H9 (cell line): ENCODE results near the gene GSTO1. TPM values are rescaled to one million over a fixed set of nuclear protein-coding genes. Genes with fewer than 3 reads are reported as not detected.

Source experiments
- DNase-seq: peaks from one replicate; pipeline ENCODE4 v3.0.0-alpha.2; 2017
- H2AFZ ChIP-seq: one replicate; pipeline ENCODE4 v1.6.1; 2013; ENCODE audit warnings: mild to moderate bottlenecking, low read length, control low read depth, moderate library complexity
- H2AK5ac ChIP-seq: 2 replicates; pipeline ENCODE4 v1.6.1; 2013; ENCODE audit warnings: low read length, control low read depth, mixed read lengths; ENCODE audit not compliant: insufficient read length
- H2BK120ac ChIP-seq: one replicate; pipeline ENCODE4 v1.6.1; 2013; ENCODE audit warnings: low read depth, mild to moderate bottlenecking, low read length, control low read depth, inconsistent platforms; ENCODE audit not compliant: poor library complexity, severe bottlenecking
- H2BK12ac ChIP-seq: 2 replicates; pipeline ENCODE4 v1.6.1; 2013; ENCODE audit warnings: low read length, control low read depth, mixed read lengths, low read depth; ENCODE audit not compliant: insufficient read length
- H2BK15ac ChIP-seq: 2 replicates; pipeline ENCODE4 v1.6.1; 2013; ENCODE audit warnings: low read depth, low read length, control low read depth
- H2BK20ac ChIP-seq: one replicate; pipeline ENCODE4 v1.6.1; 2013; ENCODE audit warnings: low read depth, mild to moderate bottlenecking, low read length, control low read depth, inconsistent platforms; ENCODE audit not compliant: poor library complexity, severe bottlenecking
- H2BK5ac ChIP-seq: 2 replicates; pipeline ENCODE4 v1.6.1; 2013; ENCODE audit warnings: low read length, control low read depth, mixed read lengths; ENCODE audit not compliant: insufficient read length
- H3K14ac ChIP-seq: 2 replicates; pipeline ENCODE4 v1.6.1; 2013; ENCODE audit warnings: low read length, control low read depth; ENCODE audit not compliant: insufficient read depth
- H3K18ac ChIP-seq: 2 replicates; pipeline ENCODE4 v1.6.1; 2013; ENCODE audit warnings: low read depth, mild to moderate bottlenecking, mixed read lengths, low read length, control low read depth; ENCODE audit not compliant: insufficient read length
- H3K23ac ChIP-seq: 2 replicates; pipeline ENCODE4 v1.6.1; 2013; ENCODE audit warnings: low read length, control low read depth, mixed read lengths, low read depth; ENCODE audit not compliant: insufficient read length
- H3K23me2 ChIP-seq: 2 replicates; pipeline ENCODE4 v1.6.1; 2013; ENCODE audit warnings: low read depth, mild to moderate bottlenecking, mixed read lengths, low read length, control low read depth; ENCODE audit not compliant: insufficient read length, poor library complexity, severe bottlenecking
- H3K27ac ChIP-seq: 2 replicates; pipeline ENCODE4 v1.5.1; 2013; ENCODE audit warnings: low read length, control low read depth, mixed read lengths, low read depth; ENCODE audit not compliant: insufficient read length
- H3K27me3 ChIP-seq: 2 replicates; pipeline ENCODE4 v1.6.1; 2013; ENCODE audit warnings: low read length, control low read depth, inconsistent platforms; ENCODE audit not compliant: insufficient read depth
- H3K4ac ChIP-seq: 2 replicates; pipeline ENCODE4 v1.6.1; 2013; ENCODE audit warnings: low read depth, mild to moderate bottlenecking, control low read depth, inconsistent platforms, low read length, moderate library complexity
- H3K4me1 ChIP-seq: 2 replicates; pipeline ENCODE4 v1.6.1; 2013; ENCODE audit warnings: low read length, control low read depth, inconsistent platforms; ENCODE audit not compliant: insufficient read depth
- H3K4me2 ChIP-seq: 2 replicates; pipeline ENCODE4 v1.6.1; 2013; ENCODE audit warnings: low read length, control low read depth, mixed read lengths; ENCODE audit not compliant: insufficient read length, insufficient read depth
- H3K56ac ChIP-seq: 2 replicates; pipeline ENCODE4 v1.6.1; 2013; ENCODE audit warnings: low read depth, mild to moderate bottlenecking, mixed read lengths, low read length, control low read depth; ENCODE audit not compliant: insufficient read length
- H3K79me1 ChIP-seq: 2 replicates; pipeline ENCODE4 v1.6.1; 2013; ENCODE audit warnings: low read depth, mild to moderate bottlenecking, moderate library complexity, low read length, control low read depth, inconsistent platforms; ENCODE audit not compliant: insufficient read depth, poor library complexity, severe bottlenecking
- H3K79me2 ChIP-seq: 2 replicates; pipeline ENCODE4 v1.6.1; 2013; ENCODE audit warnings: low read length, control low read depth, inconsistent platforms; ENCODE audit not compliant: insufficient read depth
- H3K9ac ChIP-seq: 2 replicates; pipeline ENCODE4 v1.6.1; 2013; ENCODE audit warnings: low read length, control low read depth, mixed read lengths; ENCODE audit not compliant: insufficient read length; ENCODE audit errors: extremely low read depth
- H3K9me3 ChIP-seq: one replicate; pipeline ENCODE4 v1.6.1; 2013; ENCODE audit warnings: low read depth, low read length, inconsistent platforms; ENCODE audit not compliant: control insufficient read depth
- H3T11ph ChIP-seq: one replicate; pipeline ENCODE4 v1.6.1; 2013; ENCODE audit warnings: mild to moderate bottlenecking, low read length, control low read depth, inconsistent platforms
- H4K20me1 ChIP-seq: one replicate; pipeline ENCODE4 v1.6.1; 2013; ENCODE audit not compliant: control insufficient read depth, insufficient read length, insufficient read depth
- H4K5ac ChIP-seq: 2 replicates; pipeline ENCODE4 v1.6.1; 2013; ENCODE audit warnings: low read depth, mild to moderate bottlenecking, mixed read lengths, low read length, control low read depth; ENCODE audit not compliant: insufficient read length
- H4K8ac ChIP-seq: replicated peaks from 2 replicates; pipeline ENCODE4 v1.6.1; 2013; ENCODE audit warnings: low read length, control low read depth, mixed read lengths, low read depth; ENCODE audit not compliant: insufficient read length
- H4K91ac ChIP-seq: 2 replicates; pipeline ENCODE4 v1.6.1; 2013; ENCODE audit warnings: low read depth, mild to moderate bottlenecking, moderate library complexity, mixed read lengths, low read length, control low read depth; ENCODE audit not compliant: insufficient read length
- H3K27ac Mint-ChIP-seq, 3 experiments: 2 replicates in 2 of 3; 3 replicates in 1 of 3; pipeline ENCODE4 v1.8.0; 2020 to 2021; ENCODE audit warnings: mixed read lengths in 3 of 3, mild to moderate bottlenecking in 1 of 3, moderate library complexity in 1 of 3
- H3K27me3 Mint-ChIP-seq: 2 replicates; pipeline ENCODE4 v1.8.0; 2021; ENCODE audit warnings: low read depth, mild to moderate bottlenecking, moderate library complexity, mixed read lengths
- H3K36me3 Mint-ChIP-seq, 3 experiments: 2 replicates in 2 of 3; 3 replicates in 1 of 3; pipeline ENCODE4 v1.8.0; 2020 to 2021; ENCODE audit warnings: low read depth in 3 of 3, mixed read lengths in 3 of 3; ENCODE audit not compliant: insufficient read depth in 1 of 3
- H3K4me1 Mint-ChIP-seq, 2 experiments: 2 replicates each; pipeline ENCODE4 v1.8.0; 2020; ENCODE audit warnings: mixed read lengths in 2 of 2
- H3K4me3 Mint-ChIP-seq, 2 experiments: 2 replicates in 1 of 2; 3 replicates in 1 of 2; pipeline ENCODE4 v1.8.0; 2020 to 2021; ENCODE audit warnings: mild to moderate bottlenecking in 2 of 2, mixed read lengths in 2 of 2, moderate library complexity in 1 of 2
- H3K9me3 Mint-ChIP-seq, 2 experiments: 2 replicates in 1 of 2; 3 replicates in 1 of 2; pipeline ENCODE4 v1.8.0; 2020; ENCODE audit warnings: mild to moderate bottlenecking in 2 of 2, mixed read lengths in 2 of 2, moderate library complexity in 1 of 2
- CTCF ChIP-seq: fragments of 200-600 bp; sonication (generic); conservative IDR thresholded peaks from 3 replicates; pipeline ENCODE4 v1.8.0; 2021; ENCODE audit warnings: antibody characterized with exemption, mild to moderate bottlenecking
- WGBS: extraction: QIAGEN DNeasy Blood & Tissue Kit; methylation state at CpG from one replicate; pipeline ENCODE4 v1.1.7; 2013; ENCODE audit warnings: missing lambda C conversion rate, low lambda C conversion rate, mixed read lengths; ENCODE audit not compliant: insufficient read length; ENCODE audit errors: extremely low coverage; 5-methylcytosine and 5-hydroxymethylcytosine counted together
- total RNA-seq: library from RNA; stranded (reverse); gene quantifications from 2 replicates; pipeline ENCODE4 v1.2.1, GENCODE V29; 2021

Gene GSTO1
- total RNA-seq, 1 experiment from 2014 or later = 114 TPM

- Histone ChIP-seq H3T11ph (no peak overlapping the region), H3K9me3 (no peaks in the 10 kb centered on the region), H3K14ac (no peak overlapping the region), H3K79me2 (no peaks in the 10 kb centered on the region; the same call in 1 of the 2 replicates), H3K18ac (no peak overlapping the region), H3K4ac (no peak overlapping the region), H2BK20ac (no peak overlapping the region), H2AFZ (no peak overlapping the region), H3K4me1 (no peaks in the 10 kb centered on the region), H2BK5ac (no peak overlapping the region), H3K4me2 (no peak overlapping the region), H3K9ac (no peak overlapping the region), H4K91ac (no peak overlapping the region), H3K23ac (no peak overlapping the region), H3K27ac (no peak overlapping the region), H3K56ac (no peak overlapping the region), H4K20me1 (no peaks in the 10 kb centered on the region), H2BK120ac (no peak overlapping the region), H3K27me3 (no peaks in the 10 kb centered on the region), H4K5ac (no peak overlapping the region), H2BK15ac (no peak overlapping the region), H3K79me1 (no peaks in the 10 kb centered on the region), H4K8ac (no peak overlapping the region), H2AK5ac (no peak overlapping the region), H2BK12ac (no peak overlapping the region), H3K23me2 (no peaks in the 10 kb centered on the region)
- WGBS = no CpG with 5 or more reads among the region's 15 CpGs
- TF ChIP-seq CTCF = no peak
- Mint-ChIP-seq H3K9me3 (no peaks in the 10 kb centered on the region), H3K27ac (peak overlapping the region in 1 of 3 experiments; percentile 93; a peak in 2 of 7 replicates), H3K27me3 (no peaks in the 10 kb centered on the region), H3K4me1 (peaks cover 15% of the 10 kb centered on the region in 2 experiments), H3K36me3 (peaks cover 17 to 34% (median 33%) of the 10 kb centered on the region in 3 experiments; a peak in 6 of 7 replicates), H3K4me3 (no peak overlapping the region)
- no peak for DNase-seq
Measured at GRCh38 chr10:104309980-104310978, 55.6 kb downstream of the GSTO1 start.
